Smooth muscle cell of the coronary artery (primary cell): ENCODE results near the gene DENND5A. TPM values are rescaled to one million over a fixed set of nuclear protein-coding genes. Genes with fewer than 3 reads are reported as not detected.

Experiments used
- total RNA-seq: library from RNA; depleted of rRNA; stranded (reverse); fragments of >200 nt; gene quantifications from 2 replicates; pipeline ENCODE4 v1.2.3, GENCODE V29; 2014; ENCODE audit warnings: low replicate concordance

The DENND5A gene
- 184 and 318 TPM in 2 replicates for total RNA-seq

DNA sequence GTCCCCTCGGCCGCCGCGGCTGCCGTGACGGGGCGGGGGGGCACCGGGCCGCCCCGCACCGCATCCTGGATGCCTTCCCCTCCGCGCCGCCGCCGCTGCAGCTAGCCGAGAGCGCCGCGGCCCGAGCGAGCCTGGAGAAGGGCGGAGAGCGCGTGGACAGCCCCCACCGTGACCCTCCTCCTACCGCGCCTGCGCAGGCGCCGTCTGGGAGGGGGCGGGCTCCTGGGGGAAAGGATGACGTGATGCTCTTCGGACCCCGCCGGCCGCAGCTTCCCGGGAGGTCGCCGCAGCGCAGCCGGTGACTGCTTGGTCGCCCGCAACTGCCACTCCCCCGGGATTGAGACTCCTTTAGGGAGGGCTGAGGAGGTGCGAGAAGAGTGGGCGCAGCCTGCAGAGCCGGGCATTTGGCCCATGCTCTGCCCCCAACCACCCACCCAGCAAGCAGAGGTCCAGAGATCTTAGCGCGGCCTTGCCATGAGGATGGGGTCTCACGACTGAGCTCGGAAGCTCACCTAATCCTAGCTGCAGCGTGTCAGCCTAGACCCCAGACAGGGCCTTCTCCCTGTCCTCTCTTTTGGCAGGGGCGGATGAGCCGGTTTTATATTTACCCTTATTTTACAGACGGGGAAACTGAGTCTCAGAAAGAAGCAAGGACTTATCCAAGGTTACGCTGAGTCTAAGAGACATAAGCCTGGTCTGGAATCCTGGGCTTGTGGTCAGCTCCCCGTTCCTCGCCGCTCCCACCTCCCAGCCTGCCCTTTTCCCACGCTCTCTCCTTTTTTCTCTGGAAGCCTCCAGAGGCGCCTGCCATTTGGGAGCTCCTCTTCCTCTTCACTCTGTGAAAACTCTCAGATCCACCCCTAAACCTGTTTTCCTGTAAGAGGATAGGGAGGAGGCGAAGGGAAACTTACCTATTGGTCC, at the start of gene DENND5A:
DENND5A (minus strand) TSS at position 140 of the 921 bp plus-strand sequence. CDS start 281 bp downstream, outside the sequence.

DNA sequence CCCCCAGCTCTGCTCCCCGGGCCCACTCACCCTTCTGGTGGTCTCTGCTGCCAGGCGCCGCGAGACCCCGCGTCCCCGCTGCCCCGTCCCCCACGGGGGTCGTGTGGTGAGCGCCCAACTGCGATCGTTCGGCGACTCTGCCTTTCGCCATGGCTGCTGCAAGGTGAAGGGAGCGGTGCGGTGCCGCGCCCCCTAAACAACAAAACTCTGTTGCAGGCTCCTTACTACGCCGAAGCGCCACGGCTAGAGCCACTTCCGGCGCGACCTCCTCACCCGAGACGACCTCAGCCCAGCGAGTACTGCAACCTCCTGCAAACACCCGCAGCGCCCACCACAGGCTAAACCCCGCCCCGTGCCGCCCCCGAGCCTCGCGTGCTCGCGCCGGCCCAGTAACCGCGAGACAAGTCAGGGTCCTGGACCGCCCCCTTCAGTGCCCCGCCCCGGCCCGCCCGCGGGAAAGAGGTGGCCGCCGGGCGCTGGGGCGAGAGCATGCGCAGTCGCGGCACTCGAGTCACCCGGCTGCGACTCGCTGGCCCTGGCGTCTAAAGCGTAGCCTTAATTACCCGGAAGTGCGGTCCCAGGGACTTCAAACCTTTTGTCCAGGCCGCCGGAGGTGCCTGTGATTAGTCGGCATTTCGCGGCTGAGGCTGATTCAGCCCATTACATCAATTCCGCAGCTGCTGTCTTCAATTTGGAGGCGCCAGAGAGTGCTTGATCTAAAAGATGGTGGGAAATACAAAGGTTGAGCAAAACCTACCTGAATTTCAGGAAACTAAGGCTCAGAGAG, 49.3 kb upstream of the DENND5A start, which contains the start of gene TMEM41B:
TMEM41B (minus strand) TSS at position 303 of the 787 bp plus-strand sequence; CDS start at position 151, 152 bp downstream.

DNA sequence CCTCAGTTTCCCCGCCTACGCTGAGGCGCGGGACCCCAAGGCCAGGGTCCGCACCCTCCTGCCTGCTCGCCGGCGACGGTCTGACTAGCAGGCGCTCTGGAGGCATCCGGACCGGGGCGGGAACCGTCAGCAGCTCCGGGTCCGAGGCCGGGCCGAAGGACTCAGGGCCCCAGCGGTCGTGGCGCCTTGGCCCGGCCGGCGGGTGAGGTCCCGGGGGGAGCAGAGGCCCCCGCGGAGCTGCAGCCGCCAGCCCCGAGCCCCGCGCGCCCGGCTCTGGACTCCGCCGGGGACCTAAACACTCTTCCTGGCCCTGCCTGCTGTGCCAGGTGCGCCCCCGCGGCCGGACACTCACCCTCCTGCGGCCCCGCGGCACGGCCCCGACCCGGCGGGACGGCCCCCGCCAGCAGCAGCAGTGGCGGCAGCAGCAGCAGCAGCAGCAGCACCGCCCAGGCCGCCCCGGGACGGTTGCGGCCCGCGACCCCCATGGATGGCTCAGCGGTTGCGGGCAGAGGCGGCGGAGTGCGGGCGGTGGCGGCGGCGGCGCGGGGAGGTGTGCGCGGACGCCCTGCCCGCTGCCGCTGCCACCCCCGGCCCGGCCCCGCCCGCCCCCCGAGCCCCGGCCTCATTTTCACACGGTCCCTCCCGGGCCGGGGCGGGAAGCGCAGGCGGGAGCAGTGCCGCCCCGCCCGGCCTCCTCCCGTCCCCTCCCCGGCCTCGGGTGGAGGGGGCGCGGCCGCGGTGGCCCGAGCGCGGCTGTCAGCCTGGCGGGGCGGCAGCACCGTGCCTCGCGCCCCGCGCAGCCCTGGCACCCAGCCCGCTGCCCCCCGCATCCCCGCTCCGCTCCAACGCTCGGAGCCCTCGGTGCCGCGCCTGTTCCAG, 173.9 kb downstream of the DENND5A start, which contains the start of gene SCUBE2:
SCUBE2 (minus strand) TSS at position 556 of the 879 bp plus-strand sequence; CDS start at position 485, 71 bp downstream.

Other genes with a start within 250 kb of the DENND5A start
- gene SCUBE2, start 173.8 kb downstream of the DENND5A start, total RNA-seq, result 0.98 and 8.2 TPM in 2 replicates
- 20.6 and 64.7 TPM in 2 replicates for gene TMEM41B, start 49.2 kb upstream of the DENND5A start, total RNA-seq
- gene IPO7, start 119.3 kb upstream of the DENND5A start, total RNA-seq, result 74.2 and 103 TPM in 2 replicates
- 26.7 and 73.7 TPM in 2 replicates for gene ZNF143, start 195.7 kb upstream of the DENND5A start, total RNA-seq